SK-N-SH (cell line): ENCODE measurements around the gene SH2D4B. TPM values are rescaled to one million over a fixed set of nuclear protein-coding genes. Genes with fewer than 3 reads are reported as not detected.
A peak's percentile ranks its signal among the peaks of the same experiment; 100 is the strongest.

ENCODE experiments used
- CTCF ChIA-PET: fragments of 300-600, 350-600 bp; formaldehyde crosslinking; extraction: SDS; loops from one replicate; lab custom pipeline; 2021; lab: Yijun Ruan, JAX
- POLR2A ChIA-PET: fragments of 350-600 bp; sonication (Branson Sonifier 250); formaldehyde crosslinking; extraction: SDS; loops from one replicate; lab custom pipeline; 2020; ENCODE audit warnings: antibody characterized with exemption, inconsistent platforms; lab: Yijun Ruan, JAX
- DNase-seq: peaks from one replicate; pipeline ENCODE4 v3.0.0; 2012
- H2AFZ ChIP-seq: fragments of 200-600 bp; sonication (generic); 2 replicates; pipeline ENCODE4 v1.8.1; 2016; ENCODE audit warnings: antibody characterized with exemption, mild to moderate bottlenecking, low read depth
- H3F3A ChIP-seq: fragments of 200-600 bp; sonication (generic); replicated peaks from 2 replicates; pipeline ENCODE3; 2016; ENCODE audit warnings: antibody characterized with exemption, mild to moderate bottlenecking; ENCODE audit not compliant: insufficient read depth
- H3K27ac ChIP-seq, 2 experiments: fragments of 200-500 bp in 1 of 2; fragments of 200-600 bp in 1 of 2; sonication (Bioruptor generic) in 1 of 2; sonication (generic), shearing (Covaris generic) in 1 of 2; 2 replicates each; pipeline versions ENCODE4 v1.5.1 to v1.6.1; 2014 to 2016; ENCODE audit warnings: low read depth in 2 of 2, inconsistent platforms in 1 of 2, low read length in 1 of 2, mild to moderate bottlenecking in 1 of 2, mixed read lengths in 1 of 2
- H3K27me3 ChIP-seq: fragments of 200-600 bp; sonication (generic), shearing (Covaris generic); 2 replicates; pipeline ENCODE4 v1.6.1; 2016; ENCODE audit warnings: mixed run types; ENCODE audit not compliant: insufficient read depth
- H3K36me3 ChIP-seq, 2 experiments: fragments of 200-500 bp in 1 of 2; fragments of 200-600 bp in 1 of 2; sonication (Bioruptor generic) in 1 of 2; sonication (generic) in 1 of 2; replicated peaks in 1 of 2; 2 replicates each; pipeline versions ENCODE3 to v1.5.1; 2014 to 2016; ENCODE audit warnings: low read length in 1 of 2, mild to moderate bottlenecking in 1 of 2; ENCODE audit not compliant: insufficient read depth in 2 of 2, control insufficient read depth in 1 of 2
- H3K4me1 ChIP-seq, 2 experiments: fragments of 200-500 bp in 1 of 2; fragments of 200-600 bp in 1 of 2; sonication (Bioruptor generic) in 1 of 2; sonication (generic), shearing (Covaris generic) in 1 of 2; 2 replicates each; pipeline versions ENCODE4 v1.5.1 to v1.6.1; 2014 to 2016; ENCODE audit warnings: low read depth in 1 of 2, low read length in 1 of 2, mixed run types in 1 of 2; ENCODE audit not compliant: insufficient read depth in 2 of 2, control insufficient read depth in 1 of 2
- H3K4me2 ChIP-seq: fragments of 200-600 bp; sonication (generic), shearing (Covaris generic); 2 replicates; pipeline ENCODE4 v1.6.1; 2017; ENCODE audit warnings: mixed run types
- H3K4me3 ChIP-seq, 2 experiments: fragments of 200-500 bp in 1 of 2; fragments of 200-600 bp in 1 of 2; sonication (Bioruptor generic) in 1 of 2; sonication (generic), shearing (Covaris generic) in 1 of 2; 2 replicates each; pipeline versions ENCODE4 v1.5.1 to v1.8.1; 2014 to 2016; ENCODE audit warnings: low read depth in 2 of 2, inconsistent platforms in 1 of 2, low read length in 1 of 2, mild to moderate bottlenecking in 1 of 2, mixed read lengths in 1 of 2, moderate library complexity in 1 of 2
- H3K79me2 ChIP-seq: fragments of 200-600 bp; sonication (generic); 2 replicates; pipeline ENCODE4 v1.8.1; 2017; ENCODE audit warnings: mild to moderate bottlenecking; ENCODE audit not compliant: insufficient read depth
- H3K9ac ChIP-seq: fragments of 200-600 bp; sonication (generic); 2 replicates; pipeline ENCODE4 v1.6.1; 2017; ENCODE audit warnings: mixed run types
- H3K9me2 ChIP-seq: fragments of 200-600 bp; sonication (generic); 2 replicates; pipeline ENCODE4 v1.6.1; 2017; ENCODE audit warnings: mixed run types
- H3K9me3 ChIP-seq: fragments of 200-600 bp; sonication (generic); 2 replicates; pipeline ENCODE4 v1.6.1; 2017; ENCODE audit warnings: mixed run types, mild to moderate bottlenecking, moderate library complexity
- H4K20me1 ChIP-seq: fragments of 200-600 bp; sonication (generic); 2 replicates; pipeline ENCODE4 v1.6.1; 2017; ENCODE audit warnings: mild to moderate bottlenecking, mixed run types; ENCODE audit not compliant: insufficient read depth
- ELF1 ChIP-seq: IDR thresholded peaks from 2 replicates; pipeline ENCODE4 v1.4.0; 2012
- MEF2A ChIP-seq: IDR thresholded peaks from 2 replicates; pipeline ENCODE4 v1.4.0; 2012; ENCODE audit warnings: low read depth, borderline replicate concordance
- NRF1 ChIP-seq: IDR thresholded peaks from 2 replicates; pipeline ENCODE4 v1.6.1; 2012; ENCODE audit warnings: low read depth, mild to moderate bottlenecking, low read length
- RAD21 ChIP-seq: IDR thresholded peaks from 2 replicates; pipeline ENCODE4 v1.6.1; 2012; ENCODE audit warnings: mild to moderate bottlenecking, low read length
- RCOR1 ChIP-seq: fragments of 150-350 bp; IDR thresholded peaks from 2 replicates; pipeline ENCODE4 v1.6.1; 2017; ENCODE audit warnings: antibody characterized with exemption, low read length
- SIN3A ChIP-seq: IDR thresholded peaks from 2 replicates; pipeline ENCODE4 v1.6.1; 2012; ENCODE audit warnings: low read depth, mild to moderate bottlenecking, low read length, moderate library complexity, borderline replicate concordance
- TAF1 ChIP-seq: IDR thresholded peaks from 2 replicates; pipeline ENCODE4 v1.6.1; 2012; ENCODE audit warnings: low read depth, mild to moderate bottlenecking, low read length, moderate library complexity, borderline replicate concordance
- YY1 ChIP-seq: IDR thresholded peaks from 2 replicates; pipeline ENCODE4 v1.4.0; 2012; ENCODE audit warnings: low read depth, mild to moderate bottlenecking
- WGBS: methylation state at CpG from one replicate; pipeline ENCODE4 v1.1.6; 2017; ENCODE audit warnings: low lambda C conversion rate; 5-methylcytosine and 5-hydroxymethylcytosine counted together
- polyA plus RNA-seq, 3 experiments: library from polyadenylated mRNA; depleted of rRNA; stranded (reverse); fragments of >200 nt; gene quantifications; 2 replicates each; pipeline ENCODE4 v1.2.3, GENCODE V29; 2012
- TF ChIP-seq, protein P1 (sequence below): fragments of 150-350 bp; IDR thresholded peaks from 2 replicates; pipeline ENCODE4 v1.6.1; 2017; ENCODE audit warnings: antibody characterized with exemption, low read length, low read depth, borderline replicate concordance
- TF ChIP-seq, protein P2 (sequence below): IDR thresholded peaks from 2 replicates; pipeline ENCODE4 v1.4.0; 2012; ENCODE audit warnings: low read depth, borderline replicate concordance
- TF ChIP-seq, protein P3 (sequence below): IDR thresholded peaks from 2 replicates; pipeline ENCODE4; 2012
- TF ChIP-seq, protein P4 (sequence below): IDR thresholded peaks from 2 replicates; pipeline ENCODE4 v1.4.0; 2012; ENCODE audit warnings: low read depth, borderline replicate concordance

SH2D4B gene
- polyA plus RNA-seq, 1 of the 3 experiments (the other 2 are of a cell fraction): not detected

DNA sequence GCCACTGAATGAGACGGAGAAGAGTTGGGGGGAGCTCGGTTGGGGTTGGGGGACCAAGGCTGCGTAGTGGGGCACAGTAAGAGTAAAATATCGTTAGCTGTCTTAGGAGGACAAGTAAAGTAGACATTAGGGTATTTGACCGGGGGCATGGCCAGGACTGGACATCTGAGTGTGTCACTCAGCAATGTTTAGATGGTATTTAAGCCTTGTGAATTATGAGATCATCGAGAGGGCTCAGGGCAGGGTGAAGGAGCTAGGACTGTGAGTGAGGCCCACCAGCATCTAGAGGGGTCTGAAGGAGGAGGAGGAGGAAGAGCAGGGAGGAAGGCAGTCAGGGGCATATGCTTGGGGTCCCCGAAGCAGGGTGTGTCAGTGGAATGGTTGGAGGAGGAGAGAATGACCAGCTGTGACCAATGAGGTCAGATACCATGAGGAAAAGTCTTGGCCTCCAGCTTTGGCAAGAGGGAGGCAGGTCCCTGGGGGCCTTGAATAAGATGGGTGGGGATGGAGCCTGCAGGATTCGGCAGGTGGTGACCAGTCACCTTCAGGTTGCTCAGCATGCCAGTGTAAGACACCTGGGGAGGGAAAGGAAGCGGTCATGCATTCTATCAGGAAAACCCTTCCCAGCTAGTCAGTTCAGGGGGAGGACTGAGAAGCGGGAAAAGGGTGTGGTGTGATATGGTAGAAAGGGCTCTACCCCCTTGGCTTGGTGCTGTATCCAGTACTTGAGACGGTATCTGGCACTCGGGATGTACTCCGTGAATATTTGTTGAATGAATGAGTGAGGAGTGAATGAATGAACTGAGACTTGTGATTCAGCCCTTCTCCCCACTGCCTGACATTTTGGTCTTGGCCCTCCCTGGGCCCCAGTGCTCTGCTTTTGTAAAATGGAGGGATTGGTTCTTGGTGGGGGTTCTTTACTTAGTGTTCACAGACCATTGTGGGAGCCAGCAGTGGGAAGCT lies 34.8 kb upstream of the SH2D4B start:
- H3K36me3 ChIP-seq: peaks cover 0 to 4% of the 10 kb centered on the region in 2 experiments
- H3K27ac ChIP-seq: 0 out of 4 replicates have a peak overlapping the region, but pooled peaks of 1 of the 2 experiments have one; percentile 92
- H3K4me3 ChIP-seq: no peak overlapping the region
- H3F3A ChIP-seq: peaks cover 54% of the 10 kb centered on the region
- DNase-seq: no peak
- H3K9me3 ChIP-seq: no peaks in the 10 kb centered on the region
- POLR2A ChIA-PET: interaction anchor here (1.8 kb wide), 1 partner anchor 95 kb away, joined by 6 read pairs; the partner anchor contains the start of gene PRXL2A
- no peak overlapping the region for H2AFZ ChIP-seq
- CTCF ChIA-PET: interaction anchor here (0.6 to 21.2 kb wide), 7 partner anchors 14 to 565 kb away, joined by 3 to 602 read pairs (median 23); partner anchors contain the start of gene TSPAN14
- H3K4me2 ChIP-seq: no peak overlapping the region; the same call in 1 of the 2 replicates
- 91% methylated on average over 12 of the region's 13 CpGs for WGBS
- peaks cover 31 to 72% of the 10 kb centered on the region in 2 experiments; a peak in 3 of 4 replicates for H3K4me1 ChIP-seq
- H3K27me3 ChIP-seq: no peaks in the 10 kb centered on the region
- no peaks in the 10 kb centered on the region; the same call in 1 of the 2 replicates for H4K20me1 ChIP-seq
- no peak overlapping the region for H3K9ac ChIP-seq
- TF ChIP-seq RAD21 (no peak), SIN3A (no peak), TAF1 (no peak), ELF1 (no peak), NRF1 (no peak), RCOR1 (no peak), MEF2A (no peak), YY1 (no peak)
- TF ChIP-seq, protein P1, sequence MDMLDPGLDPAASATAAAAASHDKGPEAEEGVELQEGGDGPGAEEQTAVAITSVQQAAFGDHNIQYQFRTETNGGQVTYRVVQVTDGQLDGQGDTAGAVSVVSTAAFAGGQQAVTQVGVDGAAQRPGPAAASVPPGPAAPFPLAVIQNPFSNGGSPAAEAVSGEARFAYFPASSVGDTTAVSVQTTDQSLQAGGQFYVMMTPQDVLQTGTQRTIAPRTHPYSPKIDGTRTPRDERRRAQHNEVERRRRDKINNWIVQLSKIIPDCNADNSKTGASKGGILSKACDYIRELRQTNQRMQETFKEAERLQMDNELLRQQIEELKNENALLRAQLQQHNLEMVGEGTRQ: no peak
- TF ChIP-seq, protein P2, sequence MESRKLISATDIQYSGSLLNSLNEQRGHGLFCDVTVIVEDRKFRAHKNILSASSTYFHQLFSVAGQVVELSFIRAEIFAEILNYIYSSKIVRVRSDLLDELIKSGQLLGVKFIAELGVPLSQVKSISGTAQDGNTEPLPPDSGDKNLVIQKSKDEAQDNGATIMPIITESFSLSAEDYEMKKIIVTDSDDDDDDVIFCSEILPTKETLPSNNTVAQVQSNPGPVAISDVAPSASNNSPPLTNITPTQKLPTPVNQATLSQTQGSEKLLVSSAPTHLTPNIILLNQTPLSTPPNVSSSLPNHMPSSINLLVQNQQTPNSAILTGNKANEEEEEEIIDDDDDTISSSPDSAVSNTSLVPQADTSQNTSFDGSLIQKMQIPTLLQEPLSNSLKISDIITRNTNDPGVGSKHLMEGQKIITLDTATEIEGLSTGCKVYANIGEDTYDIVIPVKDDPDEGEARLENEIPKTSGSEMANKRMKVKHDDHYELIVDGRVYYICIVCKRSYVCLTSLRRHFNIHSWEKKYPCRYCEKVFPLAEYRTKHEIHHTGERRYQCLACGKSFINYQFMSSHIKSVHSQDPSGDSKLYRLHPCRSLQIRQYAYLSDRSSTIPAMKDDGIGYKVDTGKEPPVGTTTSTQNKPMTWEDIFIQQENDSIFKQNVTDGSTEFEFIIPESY: no peak
- TF ChIP-seq, protein P3, sequence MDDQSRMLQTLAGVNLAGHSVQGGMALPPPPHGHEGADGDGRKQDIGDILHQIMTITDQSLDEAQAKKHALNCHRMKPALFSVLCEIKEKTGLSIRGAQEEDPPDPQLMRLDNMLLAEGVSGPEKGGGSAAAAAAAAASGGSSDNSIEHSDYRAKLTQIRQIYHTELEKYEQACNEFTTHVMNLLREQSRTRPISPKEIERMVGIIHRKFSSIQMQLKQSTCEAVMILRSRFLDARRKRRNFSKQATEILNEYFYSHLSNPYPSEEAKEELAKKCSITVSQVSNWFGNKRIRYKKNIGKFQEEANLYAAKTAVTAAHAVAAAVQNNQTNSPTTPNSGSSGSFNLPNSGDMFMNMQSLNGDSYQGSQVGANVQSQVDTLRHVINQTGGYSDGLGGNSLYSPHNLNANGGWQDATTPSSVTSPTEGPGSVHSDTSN: no peak
- TF ChIP-seq, protein P4, sequence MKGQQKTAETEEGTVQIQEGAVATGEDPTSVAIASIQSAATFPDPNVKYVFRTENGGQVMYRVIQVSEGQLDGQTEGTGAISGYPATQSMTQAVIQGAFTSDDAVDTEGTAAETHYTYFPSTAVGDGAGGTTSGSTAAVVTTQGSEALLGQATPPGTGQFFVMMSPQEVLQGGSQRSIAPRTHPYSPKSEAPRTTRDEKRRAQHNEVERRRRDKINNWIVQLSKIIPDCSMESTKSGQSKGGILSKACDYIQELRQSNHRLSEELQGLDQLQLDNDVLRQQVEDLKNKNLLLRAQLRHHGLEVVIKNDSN: no peak
- H3K79me2 ChIP-seq: peaks cover 79% of the 10 kb centered on the region
- no peaks in the 10 kb centered on the region for H3K9me2 ChIP-seq
